Calu3 (cell line): ENCODE measurements around the gene OPCML. TPM values are rescaled to one million over a fixed set of nuclear protein-coding genes. Genes with fewer than 3 reads are reported as not detected.

Source experiments
- BruUV-seq: library from RNA; stranded (reverse); fragments of 400-500 nt; replicated peaks from 2 replicates; lab custom pipeline; 2021; lab: Mats Ljungman, UMichigan
- CTCF ChIA-PET: fragments of 300-600 bp; sonication (Branson Sonifier 250); formaldehyde crosslinking; loops from one replicate; lab custom pipeline; 2022; ENCODE audit warnings: antibody characterized with exemption; lab: Charles Lee
- DNase-seq: peaks from one replicate; pipeline ENCODE4 v3.0.0; 2022
- H3K27ac Mint-ChIP-seq: one replicate; pipeline ENCODE4 v1.8.0; 2022; ENCODE audit warnings: mixed read lengths; ENCODE audit not compliant: unreplicated experiment
- H3K27me3 Mint-ChIP-seq: one replicate; pipeline ENCODE4 v1.8.0; 2022; ENCODE audit warnings: mixed read lengths; ENCODE audit not compliant: unreplicated experiment
- H3K36me3 Mint-ChIP-seq: one replicate; pipeline ENCODE4 v1.8.0; 2022; ENCODE audit warnings: mild to moderate bottlenecking, moderate library complexity, mixed read lengths; ENCODE audit not compliant: insufficient read depth, unreplicated experiment
- H3K4me1 Mint-ChIP-seq: one replicate; pipeline ENCODE4 v1.8.0; 2022; ENCODE audit warnings: mild to moderate bottlenecking, low read depth, mixed read lengths; ENCODE audit not compliant: unreplicated experiment
- H3K4me3 Mint-ChIP-seq: one replicate; pipeline ENCODE4 v1.8.0; 2022; ENCODE audit warnings: mild to moderate bottlenecking, low read depth, moderate library complexity, mixed read lengths; ENCODE audit not compliant: unreplicated experiment
- H3K9me3 Mint-ChIP-seq: one replicate; pipeline ENCODE4 v1.8.0; 2022; ENCODE audit warnings: low read depth, mixed read lengths; ENCODE audit not compliant: unreplicated experiment
- intact Hi-C: fragments of 100-400 bp; cut with micrococcal nuclease; formaldehyde crosslinking; loops from one replicate; pipeline ENCODE4 v1.10.0; 2022; ENCODE audit not compliant: unreplicated experiment
- total RNA-seq: library from RNA; stranded (reverse); gene quantifications from 2 replicates; pipeline ENCODE4 v1.2.3, GENCODE V29; 2022
- TF ChIP-seq, protein P1 (sequence below): fragments of 200-600 bp; IDR thresholded peaks from one replicate; pipeline ENCODE4 v1.8.0; 2022; ENCODE audit warnings: antibody characterized with exemption; ENCODE audit not compliant: unreplicated experiment

The OPCML gene
- total RNA-seq, 1 experiment from 2014 or later, result not detected

DNA sequence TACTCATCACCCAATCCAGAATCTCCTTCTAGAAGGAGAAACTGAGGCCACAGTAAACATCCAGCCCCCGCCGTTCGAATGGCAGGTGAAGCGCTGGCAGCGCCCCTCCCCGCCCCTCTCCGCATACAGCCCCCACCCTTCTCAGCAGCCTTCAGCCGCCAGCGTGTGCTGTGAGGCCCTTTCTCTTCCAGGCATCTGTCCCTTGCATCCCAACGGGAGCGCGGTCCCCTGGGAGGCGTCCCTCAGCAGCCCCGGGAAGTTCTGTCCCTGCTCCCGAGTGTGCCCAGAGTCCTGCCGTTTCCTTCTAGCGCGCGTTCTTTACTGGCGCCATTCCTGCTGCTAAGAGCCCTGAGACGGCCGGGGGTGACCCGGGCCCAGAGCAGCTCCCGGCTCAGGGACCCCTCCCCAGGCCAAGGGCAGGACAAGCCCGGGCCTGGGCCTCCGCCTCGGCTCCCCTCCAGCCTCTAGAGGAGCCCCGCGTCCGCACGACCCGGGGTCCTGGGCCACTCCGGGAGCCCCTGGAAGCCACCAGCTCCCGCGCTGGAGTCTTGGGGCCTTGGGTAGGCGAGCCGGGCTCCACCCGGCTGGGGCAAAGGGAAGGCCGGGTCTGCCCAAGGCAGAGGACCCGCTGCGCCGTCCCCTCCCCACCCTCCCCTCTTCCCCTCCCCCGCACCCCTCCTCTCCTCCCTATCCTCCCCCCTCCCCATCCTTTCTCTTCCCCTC is 450.4 kb downstream of the OPCML start:
- no peak overlapping the region for H3K27ac Mint-ChIP-seq
- no TSS peak for BruUV-seq
- H3K27me3 Mint-ChIP-seq, result peaks cover 11% of the 10 kb centered on the region
- H3K4me1 Mint-ChIP-seq, result no peaks in the 10 kb centered on the region
- no peaks in the 10 kb centered on the region for H3K36me3 Mint-ChIP-seq
- H3K4me3 Mint-ChIP-seq, result no peak overlapping the region
- CTCF ChIA-PET, result no interaction called here
- intact Hi-C loops, result no loop called here
- H3K9me3 Mint-ChIP-seq, result peaks cover 2% of the 10 kb centered on the region
- TF ChIP-seq, protein P1, sequence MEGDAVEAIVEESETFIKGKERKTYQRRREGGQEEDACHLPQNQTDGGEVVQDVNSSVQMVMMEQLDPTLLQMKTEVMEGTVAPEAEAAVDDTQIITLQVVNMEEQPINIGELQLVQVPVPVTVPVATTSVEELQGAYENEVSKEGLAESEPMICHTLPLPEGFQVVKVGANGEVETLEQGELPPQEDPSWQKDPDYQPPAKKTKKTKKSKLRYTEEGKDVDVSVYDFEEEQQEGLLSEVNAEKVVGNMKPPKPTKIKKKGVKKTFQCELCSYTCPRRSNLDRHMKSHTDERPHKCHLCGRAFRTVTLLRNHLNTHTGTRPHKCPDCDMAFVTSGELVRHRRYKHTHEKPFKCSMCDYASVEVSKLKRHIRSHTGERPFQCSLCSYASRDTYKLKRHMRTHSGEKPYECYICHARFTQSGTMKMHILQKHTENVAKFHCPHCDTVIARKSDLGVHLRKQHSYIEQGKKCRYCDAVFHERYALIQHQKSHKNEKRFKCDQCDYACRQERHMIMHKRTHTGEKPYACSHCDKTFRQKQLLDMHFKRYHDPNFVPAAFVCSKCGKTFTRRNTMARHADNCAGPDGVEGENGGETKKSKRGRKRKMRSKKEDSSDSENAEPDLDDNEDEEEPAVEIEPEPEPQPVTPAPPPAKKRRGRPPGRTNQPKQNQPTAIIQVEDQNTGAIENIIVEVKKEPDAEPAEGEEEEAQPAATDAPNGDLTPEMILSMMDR, result no peak
- DNase-seq, result no peak

DNA sequence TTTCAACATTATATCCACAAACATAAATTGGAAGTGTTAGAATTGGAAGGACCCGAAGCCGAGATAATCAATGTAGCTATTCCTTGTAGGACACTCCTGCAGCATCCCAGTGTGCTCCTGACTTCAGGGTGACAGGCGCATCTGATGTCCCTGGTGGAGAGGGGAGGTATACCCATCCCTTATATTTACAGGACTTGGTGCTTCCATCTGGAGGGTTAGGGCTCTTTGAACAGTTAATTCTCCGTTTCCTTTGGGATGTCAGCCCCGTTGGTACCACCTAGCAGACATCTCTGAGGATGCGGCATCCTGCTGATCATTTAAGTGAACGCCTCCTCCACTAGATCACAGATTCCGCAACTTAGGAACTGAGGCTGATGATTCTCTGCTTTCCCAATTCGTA is 451.3 kb downstream of the OPCML start:
- CTCF ChIA-PET, result interaction anchor here (0.7 kb wide), 1 partner anchor 1081 kb away, joined by 6 read pairs; no protein-coding TSS in a partner anchor
- H3K27ac Mint-ChIP-seq, result no peak overlapping the region
- intact Hi-C loops, result no loop called here
- H3K9me3 Mint-ChIP-seq, result peaks cover 2% of the 10 kb centered on the region
- no TSS peak for BruUV-seq
- no peak for DNase-seq
- TF ChIP-seq, protein P1, result no peak
- H3K27me3 Mint-ChIP-seq, result peaks cover 11% of the 10 kb centered on the region
- no peaks in the 10 kb centered on the region for H3K36me3 Mint-ChIP-seq
- H3K4me1 Mint-ChIP-seq, result no peaks in the 10 kb centered on the region
- H3K4me3 Mint-ChIP-seq, result no peak overlapping the region

- no peaks in the 10 kb centered on the region for H3K4me1 Mint-ChIP-seq
- TF ChIP-seq, protein P1, result peak; percentile 73
- peak; percentile 36 for DNase-seq
- peaks cover 11% of the 10 kb centered on the region for H3K27me3 Mint-ChIP-seq
- CTCF ChIA-PET, result interaction anchor here (1.7 kb wide), 1 partner anchor 756 kb away, joined by 10 read pairs; no protein-coding TSS in a partner anchor
- intact Hi-C loops, result loop anchor here (1.0 kb wide), 1 partner anchor 757 kb away; no protein-coding TSS in a partner anchor
- H3K36me3 Mint-ChIP-seq, result no peaks in the 10 kb centered on the region
- no peak overlapping the region for H3K27ac Mint-ChIP-seq
- H3K9me3 Mint-ChIP-seq, result no peaks in the 10 kb centered on the region
- BruUV-seq, result no TSS peak
- H3K4me3 Mint-ChIP-seq, result no peak overlapping the region
These were observed 453.5 kb downstream of the OPCML start for GRCh38 chr11:133078591-133079404.

GRCh38 chr11:133078012-133078411 is 454.3 kb downstream of the OPCML start:
- TF ChIP-seq, protein P1, result no peak
- H3K36me3 Mint-ChIP-seq, result no peaks in the 10 kb centered on the region
- H3K27me3 Mint-ChIP-seq, result peaks cover 11% of the 10 kb centered on the region
- H3K4me3 Mint-ChIP-seq, result no peak overlapping the region
- CTCF ChIA-PET, result interaction anchor here (1.7 kb wide), 1 partner anchor 757 kb away, joined by 10 read pairs; no protein-coding TSS in a partner anchor
- intact Hi-C loops, result loop anchor here (1.0 kb wide), 1 partner anchor 757 kb away; no protein-coding TSS in a partner anchor
- no peaks in the 10 kb centered on the region for H3K9me3 Mint-ChIP-seq
- no TSS peak for BruUV-seq
- DNase-seq, result no peak
- no peaks in the 10 kb centered on the region for H3K4me1 Mint-ChIP-seq
- H3K27ac Mint-ChIP-seq, result no peak overlapping the region
